GM19438 (cell line): ENCODE measurements around the gene DMRT1.

Experiments
- ATAC-seq: cut with Tn5 transposase; IDR thresholded peaks from one replicate; pipeline ENCODE4 v1.9.1; 2021; ENCODE audit warnings: low read depth; ENCODE audit not compliant: unreplicated experiment

The DMRT1 gene

DNA sequence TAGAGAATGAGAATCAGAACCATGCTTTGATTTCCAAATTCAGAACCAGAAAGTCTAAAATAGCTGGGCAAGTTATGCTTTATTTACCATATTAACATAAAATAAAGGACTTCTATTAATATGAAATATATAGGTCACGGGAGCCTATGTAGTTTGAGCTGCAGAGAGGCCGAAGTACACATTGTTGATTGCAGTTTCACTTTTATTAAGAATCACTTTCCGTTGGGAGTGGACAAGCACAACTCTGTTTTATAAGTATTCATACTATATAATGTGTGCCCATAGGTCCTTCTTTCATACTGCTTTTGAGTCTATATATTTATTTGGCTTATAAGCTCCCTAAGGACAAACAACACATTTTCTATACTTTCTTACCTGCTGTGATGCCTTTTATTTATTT, 76.2 kb downstream of the DMRT1 start:
- no peak for ATAC-seq

DNA sequence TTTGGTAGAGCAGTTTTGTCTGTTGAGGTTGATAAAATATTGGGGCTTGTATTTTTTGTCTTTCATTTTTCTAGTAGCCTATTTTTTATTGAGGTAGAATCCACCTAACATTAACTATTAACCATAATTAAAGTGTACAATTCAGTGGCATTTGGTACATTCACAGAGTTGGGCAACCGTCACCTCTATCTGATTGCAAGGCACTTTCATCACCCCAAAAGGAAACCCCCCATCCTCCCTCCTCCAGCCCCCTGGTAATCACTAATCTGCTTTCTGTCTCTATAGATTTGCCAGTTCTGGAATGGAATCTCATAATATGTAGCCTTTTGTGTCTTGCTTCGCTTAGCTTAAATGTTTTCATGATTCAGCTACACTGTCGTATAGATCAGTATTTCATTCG, 79.4 kb downstream of the DMRT1 start:
- ATAC-seq = no peak

DNA sequence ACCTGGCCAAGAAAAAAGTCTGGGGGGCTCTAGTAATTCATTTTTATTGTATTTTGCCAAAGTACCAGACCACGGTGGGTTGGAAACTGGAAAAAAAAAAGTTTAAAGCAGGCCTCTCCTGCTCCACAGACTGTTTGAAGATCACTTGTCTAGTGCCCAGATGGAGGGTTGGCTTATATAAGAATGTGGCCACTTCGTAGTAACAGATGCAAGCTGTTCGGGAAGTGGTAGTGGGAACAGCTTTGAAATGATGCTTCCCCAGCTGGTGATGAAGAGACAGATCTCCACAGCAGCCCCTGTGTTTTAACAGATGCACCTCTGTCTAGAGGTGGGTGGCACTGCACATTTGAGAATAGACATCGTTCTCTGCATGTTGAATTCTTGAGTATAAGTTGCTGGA, 80.7 kb downstream of the DMRT1 start:
- no peak for ATAC-seq

DNA sequence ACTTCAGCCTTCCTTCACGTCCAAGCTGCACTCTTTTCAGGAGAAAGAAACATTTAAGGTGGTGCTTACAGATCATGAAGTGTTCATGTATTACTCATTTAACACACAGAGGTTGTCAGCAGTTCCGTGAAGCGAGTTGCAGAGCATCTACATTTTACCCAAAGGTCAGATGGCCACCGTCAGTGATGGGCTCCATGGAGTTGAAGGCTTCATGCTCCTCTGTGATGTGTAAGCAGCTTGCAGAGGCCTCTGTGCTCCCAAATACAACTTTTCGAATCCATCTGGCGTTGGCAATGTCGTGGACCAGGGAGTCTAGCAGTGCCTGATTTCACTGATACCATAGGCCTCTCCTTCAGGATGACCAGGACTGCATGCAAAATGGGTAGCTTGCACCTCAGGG, 81.2 kb downstream of the DMRT1 start:
- no peak for ATAC-seq

DNA sequence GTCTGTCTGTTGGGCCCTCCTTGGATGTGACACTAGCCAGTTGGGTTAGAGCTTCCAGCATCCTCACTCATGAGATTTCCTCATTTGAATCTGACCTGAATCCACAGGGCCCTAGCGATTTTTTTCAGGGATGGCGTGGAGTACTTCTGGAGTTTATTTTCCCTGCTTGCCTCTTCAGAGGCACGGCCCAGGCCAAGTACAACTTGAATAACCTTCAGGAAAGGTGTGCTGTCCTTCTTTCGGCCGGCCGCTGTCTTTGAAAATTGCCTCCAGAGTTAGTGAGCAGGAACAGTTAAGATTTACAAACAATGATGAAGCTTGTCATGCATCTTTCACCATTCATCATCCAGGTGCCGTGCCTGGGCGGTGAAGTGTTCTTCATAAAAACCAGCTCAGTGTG, 85.5 kb downstream of the DMRT1 start:
- ATAC-seq = no peak

DNA sequence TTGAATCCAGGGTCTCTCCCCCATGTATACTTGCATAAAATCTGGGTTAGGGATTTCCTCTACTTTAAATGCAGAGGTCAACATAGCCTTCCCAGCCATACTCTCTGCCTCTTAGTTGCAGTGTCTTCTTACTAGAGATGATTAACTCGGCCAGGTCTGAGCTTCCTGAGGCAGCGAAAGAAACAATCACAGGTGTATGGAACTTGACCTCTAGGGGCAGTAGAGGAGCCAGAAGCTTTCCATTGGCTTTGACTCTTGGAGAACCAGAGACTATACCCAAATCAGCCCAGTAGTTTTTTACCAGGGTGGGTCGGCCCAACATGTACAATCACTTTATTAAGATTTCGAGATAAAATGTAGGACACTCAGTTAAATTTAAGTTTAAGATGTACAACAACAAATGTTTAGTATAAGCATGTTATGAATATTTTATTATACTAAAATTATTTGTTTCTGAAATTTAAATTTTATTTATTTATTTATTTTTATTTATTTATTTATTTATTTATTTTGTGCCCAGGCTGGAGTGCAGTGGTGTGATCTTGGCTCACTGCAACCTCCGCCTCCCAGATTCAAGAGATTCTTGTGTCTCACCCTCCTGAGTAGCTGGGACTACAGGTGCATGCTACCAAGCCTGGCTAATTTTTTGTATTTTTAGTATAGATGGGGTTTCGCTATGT, 87.0 kb downstream of the DMRT1 start:
- peak; percentile 64 for ATAC-seq

DNA sequence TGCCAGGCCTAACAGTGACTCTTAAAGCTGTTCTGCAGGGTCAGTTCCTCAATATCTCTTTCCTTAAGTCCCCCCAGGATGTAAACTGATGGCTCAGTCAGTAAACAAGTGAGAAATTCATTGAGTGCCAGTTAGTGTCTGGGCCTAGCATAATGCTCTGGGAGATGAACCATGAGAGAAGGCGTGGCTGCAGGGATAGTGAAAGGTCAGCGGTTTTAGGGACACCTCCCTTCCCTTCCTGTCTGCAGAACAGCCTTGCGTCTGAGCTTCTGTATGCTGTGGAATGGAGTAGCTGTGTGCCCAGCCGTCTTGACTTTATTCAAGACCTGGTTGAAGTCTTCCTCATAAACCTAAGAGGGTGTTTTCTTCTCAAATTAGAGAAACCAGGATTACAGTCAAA, 88.2 kb downstream of the DMRT1 start:
- no peak for ATAC-seq

DNA sequence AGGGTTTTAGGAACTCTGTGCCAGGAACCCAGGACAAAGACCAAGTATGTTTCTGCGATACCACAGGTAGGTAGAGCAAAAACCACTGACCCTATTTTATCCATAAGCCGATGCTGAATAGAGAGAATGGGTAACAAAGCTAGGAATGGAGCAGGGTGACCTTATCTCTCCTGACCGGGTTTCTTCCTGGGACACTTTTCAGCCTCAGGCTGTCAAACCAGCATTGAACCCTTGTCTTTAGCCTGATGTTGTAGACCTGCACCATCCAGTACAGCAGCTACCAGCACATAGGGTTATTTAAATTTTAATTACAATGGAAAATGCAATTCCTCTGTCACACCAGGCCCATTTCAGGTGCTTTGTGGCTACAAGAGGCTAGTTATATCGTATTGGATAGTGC, 91.9 kb downstream of the DMRT1 start:
- ATAC-seq = no peak

DNA sequence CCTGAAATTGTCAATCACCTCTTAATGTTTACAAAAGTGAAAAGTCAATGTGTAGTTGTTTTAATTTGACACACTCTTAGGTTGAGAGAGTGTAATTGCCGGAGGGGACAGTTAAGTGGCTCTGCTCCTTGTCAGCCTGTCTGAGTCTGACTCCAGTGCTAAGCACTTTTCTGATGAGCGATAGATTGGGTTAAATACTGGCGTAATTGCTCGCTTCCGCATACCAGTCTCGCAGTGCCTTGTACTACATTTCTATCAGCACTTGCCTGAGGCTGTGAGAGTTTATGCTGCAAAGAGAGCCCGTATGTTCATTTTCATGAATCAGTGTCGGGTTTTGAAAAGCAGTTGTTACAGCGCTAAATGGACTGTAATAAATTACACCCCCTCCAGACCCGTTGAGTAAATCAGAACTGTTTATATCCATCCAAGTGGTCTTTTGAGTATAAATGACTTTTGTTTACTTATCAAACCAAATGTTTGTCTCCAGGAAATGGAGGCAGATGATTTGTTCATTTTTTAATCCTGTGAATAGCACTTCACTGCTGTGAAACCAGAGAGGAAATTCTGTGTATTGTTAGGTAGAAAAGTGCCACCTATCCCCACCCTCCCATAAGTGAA, 94.0 kb downstream of the DMRT1 start:
- no peak for ATAC-seq

DNA sequence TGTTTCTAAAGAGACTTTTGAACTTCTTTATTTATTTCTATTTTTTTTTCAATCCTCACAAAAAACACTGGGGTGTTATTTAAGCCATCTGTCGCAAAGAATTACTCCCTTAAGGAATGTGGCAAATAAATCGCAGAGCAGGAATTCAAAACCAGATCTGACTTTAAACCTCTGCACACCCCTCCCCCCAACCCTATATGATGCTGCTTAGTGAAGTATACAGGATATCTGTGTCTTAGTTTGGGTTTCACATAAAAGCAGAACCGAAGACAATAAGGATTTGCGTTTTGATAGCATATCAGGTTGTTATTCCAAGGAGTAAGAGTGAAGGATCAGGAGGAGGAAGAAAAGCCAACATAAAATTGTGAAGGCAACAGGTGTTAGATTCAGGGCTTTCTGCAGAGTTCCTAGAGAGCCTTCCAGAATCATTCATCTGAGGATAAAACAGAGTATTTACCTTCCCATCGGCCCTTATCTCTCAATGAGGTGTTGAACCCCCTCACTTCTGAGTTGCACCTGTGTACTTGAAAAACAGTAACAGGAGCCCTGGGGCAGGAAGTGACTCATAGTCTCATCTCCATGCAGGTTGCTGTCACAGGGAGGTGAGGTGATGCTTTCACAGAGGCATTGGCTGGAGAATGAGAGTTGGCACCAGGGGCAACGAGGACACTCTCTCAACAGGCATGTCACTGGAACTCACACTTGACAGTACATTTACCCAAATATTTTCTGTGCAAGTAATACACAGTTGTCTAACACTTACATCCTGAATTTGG, 101.5 kb downstream of the DMRT1 start:
- no peak for ATAC-seq

DNA sequence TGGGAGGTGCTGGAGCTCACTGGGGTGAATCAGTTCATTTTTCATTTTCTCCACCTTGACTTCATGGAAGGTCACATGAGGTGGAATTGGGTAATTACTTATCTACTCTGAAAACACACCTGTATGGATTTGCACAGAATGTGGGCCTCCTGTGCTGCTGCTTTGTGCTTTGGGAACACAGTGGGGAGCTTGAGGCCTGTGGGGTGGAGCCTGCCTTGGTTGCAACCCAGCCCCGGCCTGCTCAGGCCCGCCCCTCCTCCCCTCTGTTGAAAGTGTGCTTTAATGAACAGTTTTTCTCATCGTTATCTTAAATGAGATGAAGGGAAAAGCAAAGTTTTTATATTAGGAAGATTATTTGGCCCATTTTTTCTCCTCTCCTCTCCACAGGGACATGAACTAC, 106.5 kb downstream of the DMRT1 start:
- no peak for ATAC-seq

DNA sequence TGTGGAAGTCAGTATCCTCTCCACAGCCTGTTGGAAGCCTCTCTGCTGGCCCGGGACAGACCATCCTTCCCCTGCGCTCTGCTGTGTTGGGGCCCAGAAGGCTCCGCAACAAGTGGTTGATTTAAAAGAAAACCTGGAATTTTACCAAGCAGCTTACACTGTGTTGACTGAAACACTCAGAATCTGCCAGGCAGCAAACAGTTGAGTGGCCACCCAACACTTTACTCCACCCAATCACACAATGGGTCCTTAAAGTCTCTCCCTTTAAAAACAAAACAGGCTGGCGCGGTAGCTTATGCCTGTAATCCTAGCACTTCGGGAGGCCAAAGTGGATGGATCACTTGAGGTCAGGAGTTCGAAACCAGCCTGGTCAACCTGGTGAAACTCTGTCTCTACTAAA, 107.0 kb downstream of the DMRT1 start:
- ATAC-seq = no peak

DNA sequence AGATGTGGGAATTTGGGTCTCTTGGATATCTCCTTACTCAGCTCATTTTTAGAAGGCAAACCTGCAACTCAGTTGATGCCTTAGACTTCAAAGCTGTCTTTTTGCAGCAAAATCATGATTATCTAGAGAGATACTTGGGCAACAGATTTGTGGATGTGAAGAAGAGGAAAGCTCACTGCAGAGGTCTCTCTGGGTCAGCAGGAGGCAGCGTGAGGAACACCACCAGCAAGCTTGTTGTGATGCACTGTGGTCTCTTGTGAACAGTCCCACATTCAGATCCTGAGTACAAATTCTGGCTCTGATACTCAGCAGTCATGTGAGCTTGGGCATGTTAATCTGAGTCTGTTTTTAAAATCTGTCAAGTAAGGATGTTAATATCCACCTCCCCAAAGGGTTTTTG, 108.6 kb downstream of the DMRT1 start:
- no peak for ATAC-seq

DNA sequence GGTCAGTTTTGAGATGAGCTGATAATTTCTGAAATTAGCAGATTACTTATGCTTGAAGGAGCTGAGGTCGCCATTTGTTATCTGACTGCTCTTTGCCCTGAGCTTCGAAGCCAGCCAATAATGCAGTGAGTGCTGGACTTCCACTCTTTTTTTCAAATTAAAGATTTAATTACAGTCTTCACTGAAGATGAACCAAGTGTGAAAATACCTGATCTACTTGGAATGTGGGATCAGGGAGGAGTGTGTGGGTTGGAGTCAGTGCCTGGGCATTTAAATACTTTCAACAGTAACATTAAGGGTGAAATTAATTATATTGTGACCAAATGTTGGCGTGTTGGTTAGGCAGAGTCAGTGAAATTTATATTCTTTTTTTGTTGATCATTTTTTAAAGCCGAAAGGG, 111.0 kb downstream of the DMRT1 start:
- no peak for ATAC-seq

DNA sequence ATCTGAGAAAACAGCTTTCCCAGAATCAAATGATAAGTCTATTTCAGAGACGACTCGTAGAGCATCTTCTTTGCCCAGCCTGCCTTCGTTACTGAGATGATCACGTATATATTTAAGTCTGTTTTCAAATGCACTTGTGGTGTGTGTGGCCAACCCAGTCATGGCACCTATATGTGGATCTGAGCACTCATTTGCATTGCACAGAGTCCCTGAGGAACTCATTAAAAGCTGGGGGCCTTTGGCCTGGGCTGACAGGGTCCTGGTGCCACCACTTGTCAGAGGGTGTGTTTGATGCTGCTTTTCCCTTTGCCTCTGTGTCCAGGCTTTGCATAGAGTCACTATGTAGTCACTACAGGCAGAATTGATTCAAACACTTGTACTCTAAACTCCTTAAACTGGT, 117.6 kb downstream of the DMRT1 start:
- no peak for ATAC-seq

DNA sequence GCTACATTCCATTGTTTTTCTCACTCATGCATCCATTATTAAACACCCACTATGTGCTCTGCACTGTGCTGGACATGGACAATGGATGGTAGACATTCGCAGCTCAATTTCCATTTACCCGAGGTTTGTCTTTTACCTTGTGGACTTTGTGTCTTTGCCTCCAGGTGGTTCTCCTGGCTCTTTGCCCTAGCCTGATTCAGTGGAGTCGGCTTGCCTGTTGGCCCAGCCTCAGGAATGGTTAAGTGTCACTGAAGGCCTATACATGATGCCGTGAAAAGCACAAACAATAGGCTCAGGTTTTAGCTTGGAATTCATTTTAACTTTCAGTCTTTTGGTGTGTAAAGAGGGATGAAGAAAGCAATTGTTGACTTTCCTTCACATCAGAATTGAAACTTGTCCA, 118.4 kb downstream of the DMRT1 start:
- no peak for ATAC-seq

DNA sequence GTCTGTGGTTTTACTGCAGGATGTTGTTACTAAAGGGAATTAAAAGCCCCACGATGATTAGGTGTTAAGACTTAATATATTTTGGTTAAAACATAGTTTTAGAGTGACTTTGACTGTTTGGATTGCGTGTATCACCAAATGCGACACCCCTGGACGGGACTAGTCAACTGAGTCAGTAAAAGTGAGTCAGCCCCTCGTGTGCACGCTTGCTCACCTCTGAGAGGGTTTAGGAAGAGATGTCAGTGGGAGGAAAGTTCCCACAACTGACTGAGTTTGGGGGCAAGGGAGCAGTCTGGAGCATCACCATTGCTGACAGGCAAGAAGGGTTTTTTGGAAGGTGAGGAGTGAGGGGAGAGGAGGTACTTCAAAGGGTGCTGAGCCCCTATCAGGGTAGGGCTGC, 120.5 kb downstream of the DMRT1 start:
- no peak for ATAC-seq

DNA sequence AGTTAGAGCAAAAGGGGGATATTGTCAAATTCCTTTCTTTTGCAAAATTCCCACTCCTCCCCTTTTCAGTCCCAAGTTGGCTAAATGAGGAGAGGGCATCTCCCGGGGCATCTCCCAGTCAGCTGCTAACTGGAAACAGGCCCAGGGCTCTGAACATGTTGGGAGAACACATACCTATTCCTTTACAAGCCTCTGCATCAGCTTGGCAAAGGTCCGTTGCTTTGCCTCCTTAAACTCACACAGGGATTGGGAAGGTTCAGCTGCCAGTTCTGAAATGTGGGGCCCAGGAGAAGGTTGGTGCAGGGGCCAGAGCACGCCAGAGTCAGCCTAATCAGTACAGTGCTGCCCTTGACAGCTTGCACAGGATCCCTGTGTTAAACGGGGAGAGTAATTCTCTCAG, 124.0 kb downstream of the DMRT1 start:
- ATAC-seq = no peak

DNA sequence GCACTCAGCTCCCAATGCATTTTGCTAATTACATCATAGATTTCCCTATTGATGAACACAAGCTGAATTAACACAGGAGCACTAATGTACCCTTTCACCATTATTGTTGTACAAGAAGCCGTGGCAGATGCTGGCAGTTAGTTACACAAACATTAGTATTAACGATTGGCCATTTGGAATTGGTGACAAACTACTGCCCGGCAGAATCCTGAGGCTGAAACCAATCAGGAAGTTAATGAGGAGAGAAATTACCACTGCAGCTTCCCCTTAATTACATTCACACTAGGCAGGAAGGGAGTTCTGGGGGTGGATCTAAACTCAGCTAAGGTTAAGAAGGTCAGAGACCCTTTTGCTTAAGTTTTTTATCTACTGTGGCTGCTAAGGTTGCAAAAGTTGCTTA, 125.4 kb downstream of the DMRT1 start:
- no peak for ATAC-seq

DNA sequence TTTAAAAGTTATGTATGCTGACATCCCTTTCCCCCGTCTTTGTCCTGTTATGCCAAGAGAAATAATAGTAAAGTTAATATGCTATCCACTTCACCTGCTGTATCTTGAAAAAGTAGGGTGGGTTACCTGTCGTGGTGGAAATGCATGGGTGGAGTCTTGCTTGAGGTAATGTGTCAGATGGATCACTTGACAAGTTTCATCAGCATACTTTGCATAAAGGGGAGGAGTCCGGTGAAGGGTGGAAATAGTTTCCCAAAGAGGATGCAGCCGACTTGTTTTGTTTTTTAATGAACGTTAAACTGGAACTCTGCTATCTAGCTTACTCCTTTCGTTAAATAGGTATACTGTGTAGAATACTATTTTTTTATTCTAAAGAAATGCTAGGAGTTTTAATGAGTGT, 125.9 kb downstream of the DMRT1 start:
- no peak for ATAC-seq

DNA sequence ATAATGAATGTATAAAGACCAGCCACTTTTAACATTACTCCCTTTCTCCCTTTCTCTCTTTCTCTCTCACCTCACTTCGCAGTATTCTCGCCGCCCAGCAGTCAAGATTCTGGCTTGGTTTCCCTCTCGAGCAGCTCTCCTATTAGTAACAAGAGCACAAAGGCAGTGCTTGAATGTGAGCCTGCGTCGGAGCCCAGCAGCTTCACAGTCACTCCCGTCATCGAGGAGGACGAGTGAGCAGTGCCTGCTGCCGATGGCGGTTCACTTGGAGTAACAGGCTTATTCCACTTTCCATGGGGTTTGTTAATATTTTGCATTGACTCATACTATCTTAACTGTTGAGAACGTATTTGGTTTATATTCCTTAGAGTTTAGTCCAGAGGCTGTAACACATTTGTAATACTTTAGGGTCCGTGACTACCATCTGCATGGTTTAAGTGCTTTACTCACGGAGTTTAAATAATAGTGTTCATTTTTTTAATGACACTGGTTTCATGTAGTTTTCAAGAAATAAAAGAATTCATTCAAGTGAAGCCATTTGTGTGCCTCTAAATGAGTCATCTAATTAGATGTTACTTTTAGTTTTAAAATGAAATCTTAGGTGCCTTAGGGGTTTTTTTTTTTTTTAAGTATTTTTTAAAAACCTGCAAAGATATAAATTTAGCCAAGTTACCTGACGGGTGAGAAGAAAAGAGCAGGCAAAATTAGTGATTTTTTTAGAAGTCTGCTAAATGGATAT, 126.6 kb downstream of the DMRT1 start:
- ATAC-seq = no peak
